SK-N-SH (cell line): ENCODE measurements around the gene FBXO27.

Experiments
- CTCF ChIP-seq: fragments of 200-600 bp; sonication (generic); IDR thresholded peaks from 2 replicates; pipeline ENCODE4 v1.6.1; 2017; ENCODE audit warnings: antibody characterized with exemption, mild to moderate bottlenecking, moderate library complexity
- EP300 ChIP-seq, 2 experiments: IDR thresholded peaks; 2 replicates each; pipeline versions ENCODE4 v1.4.0 to v1.6.1; 2012; ENCODE audit warnings: borderline replicate concordance in 1 of 2, low read depth in 1 of 2, low read length in 1 of 2
- NFIC ChIP-seq: IDR thresholded peaks from 2 replicates; pipeline ENCODE4 v1.4.0; 2012; ENCODE audit warnings: borderline replicate concordance
- NRF1 ChIP-seq: IDR thresholded peaks from 2 replicates; pipeline ENCODE4 v1.6.1; 2012; ENCODE audit warnings: low read depth, mild to moderate bottlenecking, low read length
- POLR2AphosphoS5 ChIP-seq: IDR thresholded peaks from 2 replicates; pipeline ENCODE4 v1.6.1; 2012; ENCODE audit warnings: low read depth, low read length
- RAD21 ChIP-seq: IDR thresholded peaks from 2 replicates; pipeline ENCODE4 v1.6.1; 2012; ENCODE audit warnings: mild to moderate bottlenecking, low read length

GRCh38 chr19:39060171-39060570 lies 27.8 kb upstream of the FBXO27 start:
- TF ChIP-seq CTCF = no peak
- no peak for TF ChIP-seq RAD21
- no peak for TF ChIP-seq EP300 (IDR thresholded peaks at IDR 0.05; ENCODE audit: borderline replicate concordance in 1 of 2, low read depth in 1 of 2, low read length in 1 of 2)
- no peak for TF ChIP-seq NRF1
- TF ChIP-seq NFIC = no peak
- TF ChIP-seq POLR2AphosphoS5 = no peak
